MV-4-11 (cell line): ENCODE results near the gene KPTN.

Source experiments
- DNase-seq: peaks from one replicate; lab custom pipeline; 2025; lab: John Stamatoyannopoulos, UW

KPTN gene

GRCh38 chr19:47469363-47469700, 14.7 kb downstream of the KPTN start:
- no peak for DNase-seq

DNA sequence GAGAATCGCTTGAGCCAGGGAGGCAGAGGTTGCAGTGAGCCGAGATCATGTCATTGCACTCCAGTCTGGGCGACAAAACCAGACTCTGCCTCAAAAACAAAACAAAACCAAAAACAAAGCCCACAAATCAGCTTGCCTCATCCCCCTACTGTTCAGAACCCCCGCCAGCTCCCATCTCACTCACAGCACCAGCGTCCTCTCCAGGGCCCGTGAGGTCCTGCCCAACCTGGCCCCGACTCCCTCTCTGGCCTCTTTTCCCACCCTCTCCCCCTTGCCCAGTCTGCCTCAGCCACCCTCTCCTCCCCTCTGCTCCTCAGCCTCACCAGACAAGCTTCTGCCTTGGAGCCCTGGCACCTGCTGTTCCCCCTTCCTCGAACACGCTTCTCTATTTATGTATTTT, 16.1 kb downstream of the KPTN start:
- no peak for DNase-seq

DNA sequence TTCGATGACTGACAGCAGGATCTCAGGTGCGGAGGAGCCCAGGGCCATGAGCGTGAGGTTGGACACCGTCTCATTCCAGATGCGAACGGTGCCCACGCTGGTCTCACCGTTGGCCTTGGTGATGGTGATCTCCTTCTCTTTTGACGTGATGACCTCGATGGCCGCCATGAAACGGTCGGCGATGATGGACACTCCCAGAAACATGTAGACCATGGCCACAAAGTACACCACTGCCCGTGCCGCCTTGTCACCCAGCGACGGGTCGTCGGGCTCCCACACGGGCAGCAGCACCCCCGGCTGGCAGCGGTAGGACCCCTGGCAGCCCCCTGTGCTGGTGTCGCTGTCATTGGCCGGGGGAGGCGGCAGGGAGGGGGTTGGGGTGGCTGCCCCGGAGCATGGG, 18.1 kb downstream of the KPTN start:
- no peak for DNase-seq

- no peak for DNase-seq
Measured at GRCh38 chr19:47464675-47465419, 19.2 kb downstream of the KPTN start.

GRCh38 chr19:47461876-47462275, 22.1 kb downstream of the KPTN start:
- no peak for DNase-seq

GRCh38 chr19:47459477-47459876, 24.5 kb downstream of the KPTN start:
- DNase-seq, result no peak

GRCh38 chr19:47458672-47459071, 25.3 kb downstream of the KPTN start:
- no peak for DNase-seq

GRCh38 chr19:47456721-47457474, 27.1 kb downstream of the KPTN start:
- DNase-seq, result no peak

DNA sequence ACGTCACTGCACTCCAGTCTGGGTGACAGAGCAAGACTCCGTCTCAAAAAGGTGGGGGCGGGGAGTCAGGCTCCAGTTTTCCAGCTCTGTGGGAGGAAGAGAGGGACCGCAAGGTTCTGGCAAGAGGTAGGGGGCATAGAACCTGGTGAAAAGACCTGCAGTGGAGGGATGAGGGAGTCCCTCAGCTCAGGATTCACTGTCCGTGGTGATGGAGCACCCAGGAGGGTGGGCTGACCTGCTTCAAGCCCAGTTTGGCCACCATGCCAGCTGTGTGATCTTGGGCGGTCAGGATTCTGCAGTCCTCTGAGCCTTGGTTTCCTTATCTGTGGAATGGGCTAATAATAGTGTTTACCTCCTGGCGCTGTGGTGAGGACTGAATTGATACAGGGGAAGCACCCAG, 33.5 kb downstream of the KPTN start:
- no peak for DNase-seq

DNA sequence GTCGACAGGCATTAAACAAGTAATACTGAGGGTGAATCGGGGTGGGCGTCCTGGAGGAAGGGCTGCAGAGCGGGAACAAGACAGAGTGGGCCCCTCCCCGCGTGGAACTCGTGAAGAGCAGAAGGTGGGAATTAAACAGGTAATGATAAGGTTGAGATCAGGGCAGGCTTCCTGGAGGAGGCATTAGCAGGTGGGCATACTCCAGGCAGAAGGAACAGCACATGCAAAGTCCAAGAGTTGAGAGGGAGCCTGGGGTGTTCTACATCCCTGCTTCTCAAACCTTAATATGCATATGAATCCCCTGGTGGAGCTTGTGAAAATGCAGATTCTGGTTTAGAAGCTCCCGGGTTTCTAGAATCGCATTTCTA, 35.7 kb downstream of the KPTN start:
- DNase-seq, result no peak

GRCh38 chr19:47447470-47448359, 36.3 kb downstream of the KPTN start:
- DNase-seq, result peak; percentile 22

- peak; percentile 27 for DNase-seq
Measured at GRCh38 chr19:47446534-47447469, 37.2 kb downstream of the KPTN start.

DNA sequence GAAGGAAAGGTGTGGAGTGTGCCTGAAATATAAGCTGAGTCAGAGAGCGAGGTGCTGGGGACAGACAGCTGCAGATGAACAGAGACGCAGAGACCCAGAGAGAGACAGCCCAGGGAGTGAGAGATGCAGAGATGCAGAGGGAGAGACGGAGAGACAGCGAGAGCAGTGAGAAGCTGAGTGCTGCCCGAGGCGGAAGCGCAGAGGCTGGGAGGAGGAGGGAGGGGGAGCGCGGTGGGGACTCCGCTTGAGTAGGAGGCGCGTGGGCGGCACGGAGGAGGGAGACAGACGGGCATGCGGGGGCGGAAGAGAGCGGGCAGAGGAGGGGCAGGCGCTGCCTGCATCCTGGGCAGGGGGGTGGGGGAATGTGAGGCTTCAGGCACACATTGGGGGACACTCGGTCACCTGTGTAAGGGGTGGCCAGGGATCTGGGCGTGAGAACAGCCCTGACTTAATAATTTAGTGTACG, 38.0 kb downstream of the KPTN start:
- DNase-seq, result peak; percentile 53

GRCh38 chr19:47445527-47445926, 38.5 kb downstream of the KPTN start:
- no peak for DNase-seq

DNA sequence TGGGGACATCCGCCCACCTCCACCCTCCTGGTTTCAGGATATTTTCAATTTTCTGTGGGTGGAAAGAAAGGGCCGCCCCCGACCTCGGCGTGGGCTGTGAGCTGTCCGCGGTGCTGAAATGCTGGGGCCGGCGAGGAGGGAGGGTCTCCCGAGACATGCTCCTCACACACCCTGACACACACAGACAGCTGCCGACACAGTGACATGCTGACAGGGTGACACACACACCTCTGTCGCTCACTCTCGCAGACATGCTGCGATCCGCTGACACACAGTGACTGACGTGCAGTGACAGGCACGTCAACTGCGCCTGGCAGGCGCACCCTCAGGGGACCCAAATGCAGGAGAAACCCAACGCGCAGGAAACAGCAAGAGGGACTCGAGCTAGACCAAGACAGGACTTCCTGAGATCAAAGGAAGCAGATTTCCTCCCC, 39.6 kb downstream of the KPTN start:
- no peak for DNase-seq

DNA sequence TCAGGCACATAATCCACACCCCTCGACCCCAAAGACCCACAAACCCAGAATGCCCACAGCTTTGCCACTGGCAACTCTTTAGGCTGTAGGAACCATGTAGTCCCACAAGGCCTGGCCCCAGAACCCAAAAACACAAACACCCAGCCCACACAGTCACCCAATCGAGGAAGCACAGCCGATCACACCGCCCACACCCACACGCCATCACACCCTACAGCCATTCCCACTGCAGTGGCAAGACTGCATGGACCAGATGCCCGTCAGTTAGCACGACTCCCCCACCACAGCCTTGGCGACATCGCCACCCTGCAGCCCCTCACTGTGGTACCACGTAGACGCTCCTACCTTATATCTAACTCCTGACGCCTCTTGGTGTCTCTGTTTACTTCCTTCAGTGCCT, 40.7 kb downstream of the KPTN start:
- no peak for DNase-seq

GRCh38 chr19:47438793-47439220, 45.2 kb downstream of the KPTN start:
- DNase-seq, result no peak

DNA sequence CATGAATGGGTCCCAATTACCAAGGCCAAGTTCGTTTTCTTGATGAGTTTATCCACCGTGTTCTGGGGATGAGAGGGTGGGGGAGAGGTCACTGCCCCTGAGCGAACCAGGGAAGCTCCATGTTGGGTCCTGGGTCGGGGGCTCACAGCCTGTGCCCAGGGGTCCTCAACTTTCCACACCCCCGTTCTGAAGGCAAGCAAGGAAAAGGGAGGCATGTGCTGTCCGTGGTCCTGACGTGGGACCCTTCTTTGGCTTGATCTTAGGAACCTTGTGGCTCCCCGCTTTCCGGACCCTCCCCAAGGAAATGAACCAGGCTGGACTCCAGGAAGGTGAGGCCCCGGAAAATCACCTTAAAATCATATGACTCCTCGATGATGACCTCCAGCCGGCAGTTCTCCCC, 46.5 kb downstream of the KPTN start:
- no peak for DNase-seq

- peak; percentile 34 for DNase-seq
Measured at GRCh38 chr19:47436712-47437401, 47.2 kb downstream of the KPTN start.

DNA sequence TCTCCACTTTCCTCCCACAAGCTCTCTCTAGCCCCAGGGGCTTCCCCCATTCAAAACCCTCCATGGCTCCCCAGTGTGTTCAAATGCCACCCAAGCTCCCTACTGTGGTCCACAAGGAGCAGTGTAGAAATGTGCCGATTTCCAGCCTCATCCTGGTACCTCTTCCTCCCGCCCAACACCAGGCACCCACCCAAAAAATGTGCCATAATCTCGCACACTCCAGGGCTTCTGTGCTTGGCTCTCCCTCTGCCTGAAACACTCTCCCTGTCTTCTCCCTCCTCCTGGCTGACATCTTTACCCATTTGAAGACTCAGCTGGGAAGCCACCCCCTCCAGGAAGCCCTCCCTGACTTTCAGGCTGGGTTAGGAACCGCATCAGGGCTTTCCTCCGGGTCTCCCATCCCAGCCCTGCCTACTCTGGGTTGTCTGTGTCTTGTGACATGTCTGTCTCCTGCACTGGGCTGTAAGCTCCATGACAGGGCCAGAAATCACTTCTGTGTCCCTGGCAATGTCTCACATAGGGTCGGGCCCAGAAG, 48.1 kb downstream of the KPTN start:
- no peak for DNase-seq

- DNase-seq, result peak; percentile 72
Measured at GRCh38 chr19:47435196-47435595, 48.8 kb downstream of the KPTN start.
